Measurements from ENCODE around the gene POMP.

Gene POMP

GRCh38 chr13:28658796-28659620, at the start of gene POMP:
TSS of gene POMP (plus strand) at chr13:28659130. CDS start at chr13:28659185, 55 bp downstream.
- peak; percentile 91 for DNase-seq

GRCh38 chr13:28609381-28609780, 49.5 kb upstream of the POMP start:
- no peak for DNase-seq

- DNase-seq = no peak
Measured at GRCh38 chr13:28609926-28610325, 49.0 kb upstream of the POMP start.

- no peak for DNase-seq
Measured at GRCh38 chr13:28610996-28611395, 47.9 kb upstream of the POMP start.

- DNase-seq = no peak
Measured at GRCh38 chr13:28611654-28612131, 47.2 kb upstream of the POMP start.

GRCh38 chr13:28613562-28613961, 45.4 kb upstream of the POMP start:
- no peak for DNase-seq

- no peak for DNase-seq
Measured at GRCh38 chr13:28615916-28616446, 42.9 kb upstream of the POMP start.

- DNase-seq = no peak
Measured at GRCh38 chr13:28618230-28618994, 40.5 kb upstream of the POMP start.

GRCh38 chr13:28620011-28620830, 38.7 kb upstream of the POMP start:
- no peak for DNase-seq

GRCh38 chr13:28621449-28621848, 37.5 kb upstream of the POMP start:
- no peak for DNase-seq

GRCh38 chr13:28622286-28622685, 36.6 kb upstream of the POMP start:
- no peak for DNase-seq

GRCh38 chr13:28623782-28624706, 34.9 kb upstream of the POMP start:
- DNase-seq = no peak

- DNase-seq = peak; percentile 35
Measured at GRCh38 chr13:28624707-28625432, 34.1 kb upstream of the POMP start.

GRCh38 chr13:28626266-28626665, 32.7 kb upstream of the POMP start:
- DNase-seq = no peak

GRCh38 chr13:28628241-28628640, 30.7 kb upstream of the POMP start:
- DNase-seq = no peak

- DNase-seq = no peak
Measured at GRCh38 chr13:28630869-28631268, 28.1 kb upstream of the POMP start.

- DNase-seq = no peak
Measured at GRCh38 chr13:28631801-28632200, 27.1 kb upstream of the POMP start.

- DNase-seq = no peak
Measured at GRCh38 chr13:28636069-28636468, 22.9 kb upstream of the POMP start.

- DNase-seq = peak; percentile 22
Measured at GRCh38 chr13:28636677-28637317, 22.1 kb upstream of the POMP start.

- DNase-seq = no peak
Measured at GRCh38 chr13:28637714-28638355, 21.1 kb upstream of the POMP start.

Data from NCI-H146 (cell line).